ENCODE data around the gene GLYAT.
"Not testable (repeated sequence)": the region's sequence is repeated elsewhere in the genome, so short reads cannot be mapped to it uniquely, and the experiment has no call there.

DNA sequence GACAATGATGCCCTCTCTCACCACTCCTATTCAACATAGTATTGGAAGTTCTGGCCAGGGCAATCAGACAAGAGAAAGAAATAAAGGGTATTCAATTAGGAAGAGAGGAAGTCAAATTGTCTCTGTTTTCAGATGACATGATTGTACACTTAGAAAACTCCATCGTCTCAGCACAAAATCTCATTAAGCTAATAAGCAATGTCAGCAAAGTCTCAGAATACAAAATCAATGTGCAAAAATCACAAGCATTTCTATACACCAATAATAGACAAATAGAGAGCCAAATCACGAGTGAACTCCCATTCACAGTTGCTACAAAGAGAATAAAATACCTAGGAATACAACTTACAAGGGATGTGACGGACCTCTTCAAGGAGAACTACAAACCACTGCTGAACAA lies 49.1 kb downstream of the GLYAT start:
- not testable (repeated sequence) for TF ChIP-seq POLR2AphosphoS5, POLR2A (IDR thresholded peaks at IDR 0.05)

All from gastroesophageal sphincter (tissue), 2 donors.